Measurements from ENCODE around the gene GLYR1. TPM values are rescaled to one million over a fixed set of nuclear protein-coding genes. Genes with fewer than 3 reads are reported as not detected.

The GLYR1 gene
- total and polyA plus RNA-seq, 2 donors from 2014 or later, result 47.9 to 119 TPM

DNA sequence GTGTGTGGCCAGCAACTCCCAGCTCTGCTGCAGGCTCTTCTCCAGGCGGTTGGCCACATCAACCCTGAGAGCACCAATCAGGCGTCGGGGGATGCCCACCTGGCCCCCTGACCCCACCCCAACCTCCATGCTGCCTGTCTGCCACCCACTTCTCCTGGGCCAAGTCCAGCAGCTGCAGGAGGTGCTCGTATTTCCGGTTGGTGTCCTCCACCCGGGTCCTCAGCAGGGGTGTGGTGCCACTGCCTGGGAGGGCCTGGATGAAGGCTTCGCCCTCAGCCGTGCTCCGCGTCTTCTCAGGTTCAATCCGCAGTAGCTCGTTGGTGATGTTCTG is 44.8 kb upstream of the GLYR1 start:
- no peaks in the 10 kb centered on the region for H3K27me3 ChIP-seq (ENCODE audit: control insufficient read depth, insufficient read depth, low read length)
- no peak for FAIRE-seq
- no peak overlapping the region for H3K9ac ChIP-seq (ENCODE audit: low read length in 3 of 3)
- no peaks in the 10 kb centered on the region for H3K4me1 ChIP-seq (ENCODE audit: control insufficient read depth in 2 of 3, insufficient read depth in 2 of 3, low read depth in 1 of 3, low read length in 3 of 3)
- H3K36me3 ChIP-seq (ENCODE audit: control insufficient read depth in 2 of 3, insufficient read depth in 3 of 3, low read length in 3 of 3), result peaks cover 0 to 10% (median 9%) of the 10 kb centered on the region in 3 donors
- no peak for DNase-seq
- H3K27ac ChIP-seq (ENCODE audit: low read depth in 2 of 2, low read length in 2 of 2), result no peak overlapping the region
- H3K9me3 ChIP-seq (ENCODE audit: control insufficient read depth in 2 of 3, insufficient read depth in 1 of 3, low read length in 3 of 3), result no peaks in the 10 kb centered on the region
- intact Hi-C loops (cut with DNase I), result no loop called here
- H3K4me3 ChIP-seq (ENCODE audit: low read length in 3 of 3), result no peak overlapping the region
- TF ChIP-seq, protein P1, sequence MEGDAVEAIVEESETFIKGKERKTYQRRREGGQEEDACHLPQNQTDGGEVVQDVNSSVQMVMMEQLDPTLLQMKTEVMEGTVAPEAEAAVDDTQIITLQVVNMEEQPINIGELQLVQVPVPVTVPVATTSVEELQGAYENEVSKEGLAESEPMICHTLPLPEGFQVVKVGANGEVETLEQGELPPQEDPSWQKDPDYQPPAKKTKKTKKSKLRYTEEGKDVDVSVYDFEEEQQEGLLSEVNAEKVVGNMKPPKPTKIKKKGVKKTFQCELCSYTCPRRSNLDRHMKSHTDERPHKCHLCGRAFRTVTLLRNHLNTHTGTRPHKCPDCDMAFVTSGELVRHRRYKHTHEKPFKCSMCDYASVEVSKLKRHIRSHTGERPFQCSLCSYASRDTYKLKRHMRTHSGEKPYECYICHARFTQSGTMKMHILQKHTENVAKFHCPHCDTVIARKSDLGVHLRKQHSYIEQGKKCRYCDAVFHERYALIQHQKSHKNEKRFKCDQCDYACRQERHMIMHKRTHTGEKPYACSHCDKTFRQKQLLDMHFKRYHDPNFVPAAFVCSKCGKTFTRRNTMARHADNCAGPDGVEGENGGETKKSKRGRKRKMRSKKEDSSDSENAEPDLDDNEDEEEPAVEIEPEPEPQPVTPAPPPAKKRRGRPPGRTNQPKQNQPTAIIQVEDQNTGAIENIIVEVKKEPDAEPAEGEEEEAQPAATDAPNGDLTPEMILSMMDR (IDR thresholded peaks at IDR 0.05; ENCODE audit: borderline replicate concordance, extremely low read depth, insufficient read depth), result no peak

GRCh38 chr16:4891097-4891885 is 44.2 kb upstream of the GLYR1 start:
- H3K9me3 ChIP-seq (ENCODE audit: control insufficient read depth in 2 of 3, insufficient read depth in 1 of 3, low read length in 3 of 3), result no peaks in the 10 kb centered on the region
- H3K4me3 ChIP-seq (ENCODE audit: low read length in 3 of 3), result no peak overlapping the region
- no peak overlapping the region for H3K9ac ChIP-seq (ENCODE audit: low read length in 3 of 3)
- TF ChIP-seq, protein P1 (IDR thresholded peaks at IDR 0.05; ENCODE audit: borderline replicate concordance, extremely low read depth, insufficient read depth), result no peak
- DNase-seq (no peak), FAIRE-seq (no peak)
- H3K36me3 ChIP-seq (ENCODE audit: control insufficient read depth in 2 of 3, insufficient read depth in 3 of 3, low read length in 3 of 3), result peaks cover under 1 to 10% (median 10%) of the 10 kb centered on the region in 3 donors
- no peak overlapping the region for H3K27ac ChIP-seq (ENCODE audit: low read depth in 2 of 2, low read length in 2 of 2)
- H3K27me3 ChIP-seq (ENCODE audit: control insufficient read depth, insufficient read depth, low read length), result no peaks in the 10 kb centered on the region
- no peaks in the 10 kb centered on the region for H3K4me1 ChIP-seq (ENCODE audit: control insufficient read depth in 2 of 3, insufficient read depth in 2 of 3, low read depth in 1 of 3, low read length in 3 of 3)
- intact Hi-C loops (cut with DNase I), result no loop called here

DNA sequence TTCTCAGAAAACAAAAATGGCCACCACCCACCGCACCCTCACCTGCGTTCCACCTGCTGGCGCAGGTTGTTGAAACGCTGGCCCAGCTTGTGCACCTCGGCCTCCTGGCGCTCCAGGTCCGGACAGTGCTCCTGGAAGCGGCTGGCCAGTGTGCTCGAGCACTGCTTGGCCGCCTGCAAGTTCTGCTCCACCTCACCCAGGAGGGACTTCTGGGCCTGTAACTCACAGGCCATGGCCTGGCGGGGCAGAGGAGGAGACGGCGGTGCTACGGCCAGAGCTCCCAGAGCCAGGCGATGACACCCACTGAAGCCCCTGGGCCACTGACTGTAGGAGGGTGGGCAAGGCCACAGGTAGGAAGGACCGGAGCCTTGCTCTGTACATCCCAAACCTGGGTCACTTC is 43.6 kb upstream of the GLYR1 start:
- intact Hi-C loops (cut with DNase I), result no loop called here
- FAIRE-seq, result no peak

More for the DNA sequence above, 43.6 kb upstream of the GLYR1 start:
- Histone ChIP-seq H3K27me3 (ENCODE audit: control insufficient read depth, insufficient read depth, low read length) (no peaks in the 10 kb centered on the region), H3K4me3 (ENCODE audit: low read length in 3 of 3) (no peak overlapping the region), H3K9me3 (ENCODE audit: control insufficient read depth in 2 of 3, insufficient read depth in 1 of 3, low read length in 3 of 3) (no peaks in the 10 kb centered on the region), H3K9ac (ENCODE audit: low read length in 3 of 3) (no peak overlapping the region), H3K27ac (ENCODE audit: low read depth in 2 of 2, low read length in 2 of 2) (no peak overlapping the region), H3K36me3 (ENCODE audit: control insufficient read depth in 2 of 3, insufficient read depth in 3 of 3, low read length in 3 of 3) (peaks cover 3 to 13% (median 10%) of the 10 kb centered on the region in 3 donors), H3K4me1 (ENCODE audit: control insufficient read depth in 2 of 3, insufficient read depth in 2 of 3, low read depth in 1 of 3, low read length in 3 of 3) (no peaks in the 10 kb centered on the region)
- no peak for DNase-seq
- TF ChIP-seq, protein P1 (IDR thresholded peaks at IDR 0.05; ENCODE audit: borderline replicate concordance, extremely low read depth, insufficient read depth), result no peak

Data from kidney (tissue), 14 donors.